Amniotic epithelial cell (primary cell): ENCODE results near the gene MAN1C1.
A peak's percentile ranks its signal among the peaks of the same experiment; 100 is the strongest.

Source experiments
- DNase-seq: peaks from one replicate; pipeline ENCODE4 v3.0.0-alpha.2; 2010; ENCODE audit warnings: low read depth

MAN1C1 gene

DNA sequence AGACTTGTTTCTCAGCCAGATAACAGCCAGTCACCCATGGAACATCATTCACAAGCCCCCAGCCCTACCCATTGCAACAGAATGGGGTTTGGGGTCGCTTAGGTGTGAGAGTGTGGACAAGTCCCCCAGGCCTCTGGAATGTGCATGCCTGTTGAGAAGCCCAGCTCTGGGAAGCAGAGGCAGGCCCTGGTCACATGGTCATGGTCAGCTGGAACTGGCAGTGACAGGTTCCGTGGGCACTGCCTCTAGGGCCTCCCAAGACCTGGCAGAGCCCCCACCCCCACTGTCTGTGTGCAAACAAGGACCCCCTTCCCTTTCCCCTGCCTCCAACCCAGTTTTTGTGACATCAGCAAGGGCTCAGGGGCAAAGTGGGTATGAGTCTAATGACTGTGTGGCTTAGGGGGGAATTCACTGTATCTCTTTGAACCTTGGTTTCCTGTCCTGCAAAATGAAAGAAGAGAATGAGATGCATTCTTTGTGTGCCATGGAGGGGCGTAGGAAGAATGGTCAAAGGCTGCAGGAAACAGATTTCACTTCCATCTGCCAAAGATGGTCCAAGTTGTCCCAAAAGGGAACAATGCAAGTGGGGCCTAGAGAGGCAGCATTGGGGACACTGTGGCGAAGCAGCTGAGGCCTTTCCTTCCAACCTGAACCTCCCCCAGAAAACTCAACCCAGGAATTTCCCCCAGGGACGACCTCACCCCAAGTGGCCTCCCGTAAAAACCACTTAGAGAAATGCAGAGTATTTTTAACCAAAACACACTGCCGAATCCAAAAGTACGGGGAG, 148.7 kb downstream of the MAN1C1 start:
- DNase-seq, result no peak

DNA sequence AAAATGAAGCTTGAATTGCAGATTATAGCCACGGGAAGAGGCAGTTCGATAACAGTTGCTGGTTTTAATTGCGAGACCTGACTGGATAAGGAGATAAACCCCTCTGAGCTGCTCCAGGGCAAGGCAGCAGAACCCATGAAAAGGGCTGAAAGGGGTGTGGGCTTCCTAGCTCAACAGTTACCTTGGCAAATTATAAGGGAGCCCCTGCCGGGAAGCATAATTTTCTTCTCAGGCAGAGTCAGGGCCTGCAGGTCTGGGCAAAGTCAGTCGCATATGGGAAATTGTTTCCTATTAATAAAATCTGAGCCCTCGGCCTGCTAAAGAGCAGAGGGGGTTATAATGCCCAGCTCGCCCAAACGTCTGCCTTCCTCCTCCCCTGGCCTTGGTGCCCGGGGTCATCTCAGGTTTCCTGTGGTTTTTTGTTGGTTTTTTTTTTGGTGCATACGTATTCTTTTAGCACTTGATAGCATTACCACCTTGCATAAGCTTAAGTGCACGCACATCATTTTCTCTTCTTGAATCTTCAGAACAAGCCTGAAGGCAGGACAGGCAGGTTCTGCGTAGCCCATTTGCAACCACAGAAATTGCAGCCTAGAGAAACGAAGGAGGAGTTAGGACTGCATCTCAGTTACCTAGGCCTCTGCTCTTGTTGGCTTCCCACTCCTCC, 149.5 kb downstream of the MAN1C1 start:
- no peak for DNase-seq

DNA sequence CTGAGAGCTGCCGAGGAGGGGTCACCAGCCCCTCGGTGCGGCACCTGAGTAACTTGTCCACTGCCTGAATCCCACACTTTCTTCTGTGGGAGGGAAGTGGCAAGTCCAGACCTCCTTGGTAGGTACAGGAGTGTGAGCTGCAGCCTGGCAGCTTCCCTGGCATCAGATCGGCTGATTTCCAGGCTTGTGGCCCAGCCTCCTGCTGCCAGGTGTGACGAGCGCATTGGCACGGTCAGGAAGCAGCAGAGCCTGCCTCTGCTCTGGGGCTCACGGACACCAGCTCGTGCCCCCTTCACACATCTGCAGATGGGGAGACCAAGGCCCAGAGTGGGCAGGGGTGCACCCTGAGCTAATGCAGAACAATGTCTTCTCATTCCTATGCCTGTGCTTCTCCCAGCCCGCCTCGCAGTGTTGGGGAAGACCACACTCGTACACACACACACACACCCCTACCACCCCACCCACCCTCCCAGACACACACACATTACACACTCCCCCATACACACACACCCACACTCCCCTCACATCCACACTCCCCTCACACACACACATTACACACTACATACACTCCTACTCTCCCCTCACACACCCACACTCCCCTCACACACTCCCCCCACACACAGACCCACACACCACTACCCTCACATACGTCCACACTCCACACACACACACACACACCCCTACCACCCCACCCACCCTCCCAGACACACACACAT, 150.3 kb downstream of the MAN1C1 start:
- no peak for DNase-seq

DNA sequence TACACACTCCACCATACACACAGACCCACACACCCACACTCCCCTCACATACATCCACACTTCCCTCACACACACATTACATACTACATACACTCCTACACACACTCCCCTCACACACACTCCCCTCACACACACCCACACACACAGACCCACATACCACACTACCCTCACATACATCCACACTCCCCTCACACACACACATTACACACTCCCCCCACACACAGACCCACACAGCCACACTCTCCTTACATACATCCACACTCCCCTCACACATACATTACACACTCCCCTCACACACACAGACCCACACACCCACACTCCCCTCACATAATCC, 150.8 kb downstream of the MAN1C1 start:
- no peak for DNase-seq

DNA sequence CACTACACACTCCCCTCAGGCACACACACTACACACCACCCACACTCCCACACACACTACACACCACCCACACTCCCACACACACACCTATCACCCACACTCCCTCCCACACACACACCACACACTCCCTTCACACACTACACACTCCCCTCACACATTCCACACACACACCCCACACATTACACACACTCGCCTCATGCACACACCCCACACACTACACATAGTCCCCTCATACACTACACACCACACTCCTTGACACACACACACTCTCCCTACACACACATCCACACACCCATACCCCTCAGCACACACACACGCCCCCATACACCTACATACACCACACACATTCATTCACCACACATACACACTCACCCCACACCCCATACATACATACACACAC, 152.4 kb downstream of the MAN1C1 start:
- no peak for DNase-seq

DNA sequence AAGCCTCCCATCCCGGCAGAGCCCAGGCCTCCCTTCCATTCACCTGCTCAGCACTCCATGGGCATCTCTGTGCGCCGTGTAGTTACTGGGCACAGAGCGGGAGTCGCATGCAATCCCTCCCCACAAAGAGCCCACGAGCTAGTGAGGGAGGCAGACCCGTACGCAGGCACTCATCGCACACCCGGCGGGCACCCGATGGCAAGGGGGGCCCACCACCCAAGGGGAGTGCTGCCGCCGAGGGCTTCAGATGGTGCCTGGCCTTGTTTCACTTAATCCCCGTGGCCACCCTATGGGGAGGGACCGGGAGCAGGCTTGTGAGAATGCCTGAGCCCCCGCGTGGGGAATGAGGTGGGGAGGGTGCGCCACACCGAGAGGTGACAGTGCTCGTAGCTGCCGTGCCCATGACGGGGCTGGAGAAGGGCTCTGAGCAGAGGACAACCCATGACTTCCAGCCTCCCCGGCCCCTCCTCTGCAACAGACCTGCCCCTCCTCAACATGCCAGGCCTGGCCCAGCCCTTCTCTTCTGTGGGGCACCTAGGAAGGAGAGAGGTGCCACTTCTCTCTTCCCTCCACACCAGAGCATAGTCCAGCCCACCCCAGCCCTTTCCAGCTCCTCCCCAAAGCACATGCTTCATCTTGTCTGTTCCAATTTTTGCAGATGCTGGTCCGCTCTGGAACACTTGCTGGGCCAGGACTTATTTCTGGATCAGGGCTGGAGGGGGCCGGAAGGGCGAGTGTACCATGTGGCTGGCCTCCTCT, 153.2 kb downstream of the MAN1C1 start:
- DNase-seq, result no peak

DNA sequence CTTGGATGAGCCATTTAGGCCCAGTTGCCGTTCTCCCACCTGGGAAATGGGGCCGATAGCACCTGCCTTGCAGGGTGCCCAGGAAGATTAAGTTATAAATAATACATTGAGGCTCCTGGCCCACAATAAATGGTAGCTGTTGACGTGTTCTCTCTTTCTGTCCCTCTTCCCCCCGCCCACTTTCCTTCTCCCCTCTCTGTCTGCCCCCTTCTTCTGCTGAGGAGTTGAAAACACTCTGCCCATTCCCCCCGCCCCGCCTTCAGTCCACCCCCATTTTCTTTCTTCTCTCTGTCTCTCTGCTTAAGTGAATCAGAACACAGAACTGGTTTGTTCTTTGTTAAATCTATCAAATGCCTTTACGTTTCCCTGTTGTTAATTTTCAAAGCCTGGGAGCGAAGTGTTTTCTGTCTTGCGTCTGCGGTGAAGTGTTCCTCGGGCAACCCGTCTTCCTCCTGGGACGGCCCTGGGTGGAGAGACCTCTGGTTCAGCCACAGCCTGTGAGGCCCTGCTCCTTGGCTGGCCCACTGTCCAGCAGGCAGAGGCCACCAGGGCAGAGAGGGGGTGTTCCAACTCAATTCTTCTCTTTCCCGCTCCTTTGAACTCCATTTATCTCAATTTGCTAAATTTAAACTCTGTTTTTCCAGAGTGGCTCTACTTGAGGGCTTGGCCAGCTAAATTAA, 154.1 kb downstream of the MAN1C1 start:
- no peak for DNase-seq

DNA sequence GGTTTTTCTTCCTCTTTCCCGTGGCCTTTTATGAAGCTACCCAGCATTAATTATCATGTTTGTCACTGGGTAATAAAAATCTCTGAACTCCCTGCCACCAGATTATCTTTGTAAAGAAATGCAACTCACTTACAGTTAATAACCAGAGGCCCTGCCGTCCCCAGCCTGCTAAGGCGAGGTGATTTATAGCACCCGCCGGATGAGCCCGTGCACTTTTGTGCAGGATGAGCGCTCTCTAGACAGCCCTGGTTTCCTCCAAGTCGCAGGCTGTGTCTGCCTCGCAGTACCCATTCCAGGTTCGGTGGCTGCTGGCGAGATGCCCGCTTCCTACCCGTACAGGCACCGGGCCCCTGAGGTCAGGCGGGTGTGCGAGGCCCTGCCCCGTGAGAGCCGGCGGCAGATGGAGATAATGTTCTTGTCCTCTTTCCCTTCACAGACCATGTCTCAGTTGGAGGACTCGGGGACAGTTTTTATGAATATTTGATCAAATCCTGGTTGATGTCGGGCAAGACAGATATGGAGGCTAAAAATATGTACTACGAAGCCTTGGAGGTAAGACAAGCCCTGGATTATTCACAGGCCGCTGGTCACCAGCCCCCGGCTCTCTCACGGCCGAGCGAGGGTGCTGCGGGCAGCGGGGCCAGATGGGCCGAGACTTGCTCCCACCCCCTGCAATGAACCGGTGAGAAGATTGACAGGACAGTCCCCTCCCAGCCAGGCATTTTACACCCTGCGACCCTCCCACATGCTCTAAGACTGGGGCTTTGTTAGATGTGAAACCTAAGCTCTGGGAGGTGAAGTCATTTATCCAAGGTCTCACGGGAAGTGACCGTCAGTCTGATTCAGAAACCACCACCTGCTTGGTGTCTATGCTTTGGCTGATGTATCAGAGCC, 154.9 kb downstream of the MAN1C1 start:
- DNase-seq, result peak; percentile 26

DNA sequence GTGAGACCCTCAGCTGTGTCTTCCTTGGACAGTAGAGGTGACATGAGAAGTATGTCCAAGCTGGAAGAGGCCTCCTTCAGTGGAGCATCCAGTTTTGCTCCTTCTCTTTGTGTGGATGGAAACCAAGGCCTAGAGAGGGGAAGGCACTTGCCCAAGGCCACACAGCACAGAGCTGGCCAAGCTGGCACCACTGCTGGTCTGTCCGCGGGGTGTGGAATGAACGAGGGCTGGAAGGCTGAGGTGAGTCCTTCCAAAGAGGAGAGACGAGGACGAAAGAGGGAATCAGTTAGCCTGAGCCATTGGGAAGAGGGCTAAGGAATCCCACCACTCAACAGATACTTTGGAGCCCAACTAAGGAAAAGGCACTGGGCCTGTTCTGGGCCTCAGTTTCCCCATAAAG, 155.6 kb downstream of the MAN1C1 start:
- no peak for DNase-seq

DNA sequence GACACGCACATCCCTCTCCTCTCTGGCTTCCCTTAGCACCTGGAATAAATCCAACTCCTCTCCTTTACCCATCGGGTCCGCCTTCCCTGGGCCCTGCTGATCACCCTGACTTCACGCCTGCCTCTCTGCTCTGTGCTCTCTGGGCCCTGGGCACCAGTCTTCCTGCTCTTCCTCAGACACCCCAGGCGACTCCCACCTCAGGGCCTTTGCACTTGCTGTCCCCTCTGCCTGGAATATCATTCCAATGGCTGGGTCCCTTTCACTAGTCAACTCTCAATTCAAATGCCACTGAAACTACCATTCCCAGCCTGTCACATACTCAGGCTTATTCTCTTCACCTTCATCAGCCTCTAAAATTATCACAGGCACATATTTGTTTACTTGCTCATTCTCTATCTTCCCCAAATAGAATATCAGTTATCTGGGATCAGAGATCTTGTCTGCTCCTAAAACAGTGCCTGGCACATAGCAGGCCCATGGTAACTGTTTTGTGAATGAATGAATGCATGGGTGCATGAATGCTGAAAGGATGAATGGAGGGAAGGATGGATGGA, 156.2 kb downstream of the MAN1C1 start:
- no peak for DNase-seq

DNA sequence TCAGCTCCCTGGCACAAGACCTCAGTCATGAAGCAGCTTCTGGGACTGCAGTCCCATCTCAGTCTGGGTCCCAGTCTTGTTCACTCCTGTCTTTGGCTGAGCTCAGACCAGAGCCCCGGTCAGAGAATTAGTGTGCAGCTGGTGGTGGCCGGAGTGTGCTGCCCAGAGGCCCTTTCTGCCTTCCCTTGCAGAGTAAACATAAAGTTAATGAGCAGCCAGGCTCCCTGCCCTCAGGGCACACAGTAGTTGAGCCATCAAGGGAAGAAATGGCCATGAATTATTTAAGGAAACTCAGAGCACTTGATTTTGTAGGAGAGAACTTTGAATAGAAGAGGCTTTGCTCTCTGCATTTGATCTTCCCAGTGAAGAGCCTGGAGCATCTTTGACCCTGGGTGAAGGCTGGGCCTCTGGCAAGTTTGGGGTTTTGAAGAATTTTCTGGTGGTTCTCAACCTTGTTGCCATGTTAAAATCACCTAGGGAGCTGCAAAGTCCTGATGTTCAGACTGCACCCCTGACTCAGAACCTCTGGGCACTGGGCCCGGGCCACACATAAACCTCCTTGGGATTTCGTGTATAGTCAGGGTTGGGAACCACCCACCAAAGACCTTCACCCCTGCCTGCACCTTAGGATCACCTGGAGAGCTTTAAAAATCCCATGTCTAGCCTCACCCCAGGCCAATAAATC, 157.0 kb downstream of the MAN1C1 start:
- no peak for DNase-seq

DNA sequence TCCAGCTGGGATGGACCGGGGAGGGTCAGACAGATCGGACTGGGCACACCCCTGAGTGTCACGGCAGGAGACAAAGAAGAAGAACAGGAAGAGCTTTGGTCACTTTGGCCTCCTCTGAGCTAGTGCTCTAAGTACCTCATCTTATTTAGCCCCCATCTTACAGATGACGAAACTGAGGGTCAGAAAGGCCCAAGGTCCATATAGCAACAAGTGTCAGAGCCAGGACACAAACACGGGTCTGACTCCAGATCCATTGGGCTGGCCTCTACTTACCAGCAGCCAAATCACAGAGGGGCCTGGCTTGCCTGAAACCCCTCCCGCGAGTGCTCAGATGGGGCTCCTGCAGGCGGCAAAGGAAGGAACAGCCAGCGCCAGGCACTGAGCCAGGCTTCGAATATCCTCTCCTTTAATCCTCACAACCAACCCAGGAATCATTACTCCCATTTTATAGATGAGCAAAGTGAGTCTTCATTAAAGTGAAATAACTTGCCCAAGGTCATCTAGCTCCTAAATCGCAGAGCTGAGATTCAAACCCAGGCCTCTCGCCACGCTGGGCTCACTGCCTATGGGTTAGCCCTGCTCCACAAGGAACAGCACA, 157.7 kb downstream of the MAN1C1 start:
- DNase-seq, result no peak

DNA sequence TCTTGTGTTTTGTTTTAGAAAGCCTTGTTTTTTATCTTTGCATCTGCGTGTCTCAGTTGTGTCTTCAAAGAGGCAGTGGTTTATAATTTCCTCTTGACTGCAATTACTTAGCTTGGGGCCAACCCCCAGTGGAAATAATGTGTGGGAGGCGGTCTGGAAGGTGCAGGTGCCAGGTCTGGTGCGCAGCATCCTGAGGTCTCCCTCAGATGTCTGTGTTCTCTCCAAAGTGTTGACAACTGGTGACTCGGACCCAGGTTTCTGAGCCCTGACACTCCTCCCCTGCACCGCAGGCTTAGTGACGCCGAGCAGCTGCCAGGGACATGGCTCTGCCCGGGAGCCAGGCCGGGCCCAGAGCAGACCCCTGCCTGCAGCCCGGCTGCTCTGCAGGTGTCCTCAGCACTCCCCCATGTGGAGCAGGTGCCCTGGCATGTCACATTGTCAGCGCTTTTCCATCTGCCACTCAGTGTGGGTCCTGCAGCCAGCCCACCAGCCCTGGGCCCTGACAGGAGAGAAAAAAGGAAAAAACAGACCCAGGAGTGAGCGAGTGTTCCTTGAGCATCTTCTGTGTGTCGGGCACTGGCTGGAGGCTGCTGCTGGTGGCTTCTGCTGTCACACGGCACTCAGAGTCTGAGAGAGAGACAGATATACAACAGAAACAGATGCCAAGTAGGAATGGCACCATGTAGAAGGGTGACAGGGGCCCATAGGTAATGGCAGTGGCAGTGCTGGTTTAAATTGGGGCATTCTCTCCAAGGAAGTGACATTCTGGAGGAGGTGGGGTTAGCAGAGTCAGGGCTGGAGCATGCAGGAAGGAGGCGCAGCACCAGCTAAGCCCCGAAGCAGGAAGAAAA, 158.6 kb downstream of the MAN1C1 start:
- DNase-seq, result no peak

DNA sequence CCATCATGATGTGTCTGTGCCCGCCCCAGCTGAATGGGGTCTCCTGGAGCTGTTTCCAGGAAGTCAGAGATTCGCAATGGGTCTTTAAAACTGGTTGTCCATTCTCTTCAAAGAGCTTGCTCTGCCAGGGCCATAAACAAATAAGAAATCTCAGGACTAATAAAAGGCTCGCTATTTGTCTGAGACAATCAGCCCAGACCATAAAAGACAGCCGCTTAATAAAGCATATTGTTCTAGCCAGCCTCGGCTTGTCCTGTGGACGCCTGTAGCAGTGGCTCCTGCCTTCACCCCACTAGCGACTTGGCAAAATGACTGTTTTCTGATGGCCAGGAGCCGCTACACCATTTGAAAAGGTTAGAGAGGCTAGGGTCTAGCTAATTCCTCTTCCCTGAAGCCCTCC, 162.8 kb downstream of the MAN1C1 start:
- no peak for DNase-seq

DNA sequence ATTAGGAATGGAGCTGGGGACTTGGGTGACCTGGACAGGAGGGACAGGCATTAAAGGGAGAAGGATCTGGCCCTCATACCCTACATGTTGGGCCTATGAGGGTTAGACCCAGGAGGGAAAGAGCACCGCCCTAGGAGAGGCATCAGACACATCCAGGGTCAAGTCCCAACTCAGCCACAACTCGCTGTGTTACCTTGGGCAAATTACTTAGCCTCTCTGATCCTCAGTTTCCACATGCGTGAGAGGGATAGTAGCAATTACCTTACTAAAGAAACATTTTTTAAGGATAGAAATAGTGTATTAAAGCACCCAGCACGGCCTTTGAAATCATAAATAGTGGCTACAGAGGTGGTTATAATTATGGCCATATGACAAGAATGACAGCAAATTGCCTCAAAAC, 163.3 kb downstream of the MAN1C1 start:
- DNase-seq, result no peak

DNA sequence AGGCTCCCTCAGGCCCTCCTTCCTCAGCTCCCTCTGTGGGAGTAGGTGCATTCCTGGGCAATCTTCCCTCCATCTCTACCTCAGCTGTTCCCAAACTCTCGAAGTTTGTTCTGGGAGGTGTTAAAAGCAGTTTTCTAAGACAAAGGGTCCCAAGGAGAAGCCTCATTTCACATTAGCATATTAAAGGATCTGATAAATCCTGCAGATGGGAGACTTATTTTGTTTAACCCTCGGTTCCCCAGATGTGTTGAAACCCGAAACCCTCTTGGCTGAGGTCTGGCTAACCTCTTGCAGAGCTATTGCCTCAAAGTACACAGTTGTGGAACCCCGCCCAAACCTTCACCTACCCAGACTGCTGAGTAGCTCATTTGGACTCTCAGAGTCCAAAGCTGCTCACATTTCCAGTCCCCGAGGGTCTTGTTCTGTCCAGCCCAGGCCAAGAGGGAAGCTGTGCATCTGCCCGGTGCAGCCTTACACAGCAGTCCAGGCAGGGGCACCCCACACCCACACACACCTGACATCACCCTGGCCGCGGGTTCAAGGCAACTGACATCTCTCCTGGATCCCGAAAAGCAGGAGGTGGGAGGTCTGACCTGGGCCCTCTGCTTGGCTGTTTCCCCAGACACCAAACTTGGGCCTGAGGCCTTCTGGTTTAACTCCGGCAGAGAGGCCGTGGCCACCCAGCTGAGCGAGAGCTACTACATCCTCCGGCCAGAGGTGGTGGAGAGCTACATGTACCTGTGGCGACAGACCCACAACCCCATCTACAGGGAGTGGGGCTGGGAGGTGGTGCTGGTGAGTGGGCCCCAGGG, 163.9 kb downstream of the MAN1C1 start:
- no peak for DNase-seq

DNA sequence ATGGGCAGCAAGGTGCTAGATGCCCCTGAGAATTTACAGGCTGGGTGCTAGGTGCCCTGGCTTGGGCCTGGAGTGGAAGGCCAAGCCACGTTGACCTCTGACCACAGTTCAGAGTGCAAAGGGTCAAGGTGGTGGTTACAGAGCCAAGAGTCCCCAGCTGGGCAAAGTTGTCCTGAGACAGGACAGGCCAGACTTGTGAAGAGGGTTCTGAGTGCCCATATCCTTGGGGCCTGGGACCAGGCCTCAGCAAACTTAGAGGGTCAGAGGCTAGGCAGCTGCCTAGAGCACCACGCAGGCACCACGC, 164.5 kb downstream of the MAN1C1 start:
- DNase-seq, result no peak

DNA sequence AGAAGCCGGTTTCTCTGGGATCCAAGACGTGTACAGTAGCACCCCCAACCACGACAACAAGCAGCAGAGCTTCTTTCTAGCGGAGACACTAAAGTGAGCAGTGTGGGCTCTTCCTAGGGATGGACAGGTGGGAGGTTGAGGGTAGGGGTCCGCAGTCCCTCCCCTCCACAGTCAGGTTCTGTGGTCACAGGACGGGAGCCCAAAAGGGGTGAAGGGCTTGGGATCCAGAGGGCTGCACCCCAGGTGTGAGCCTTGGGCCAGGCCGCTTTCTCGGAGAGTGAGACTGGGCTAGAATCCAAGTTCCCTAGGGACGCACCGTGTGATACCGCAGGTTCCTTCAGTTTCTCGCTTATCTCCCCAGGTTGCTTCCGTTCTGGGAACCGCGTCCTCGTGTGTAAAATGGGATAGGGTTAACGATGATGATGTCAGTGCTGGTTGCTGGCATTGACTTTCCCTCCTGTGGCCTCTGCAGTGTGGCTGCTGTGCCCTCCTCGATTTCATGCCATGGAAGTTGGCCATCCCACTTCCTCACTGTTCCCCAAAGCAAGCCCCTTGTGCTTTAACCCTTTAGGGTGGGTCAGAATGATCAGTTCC, 166.1 kb downstream of the MAN1C1 start:
- no peak for DNase-seq
